Measurements from ENCODE around the gene ATP11C. TPM values are rescaled to one million over a fixed set of nuclear protein-coding genes. Genes with fewer than 3 reads are reported as not detected.
A peak's percentile ranks its signal among the peaks of the same experiment; 100 is the strongest.

Gene ATP11C
- total RNA-seq, 2 experiments from 2014 or later = 15.2 to 18.2 TPM

DNA sequence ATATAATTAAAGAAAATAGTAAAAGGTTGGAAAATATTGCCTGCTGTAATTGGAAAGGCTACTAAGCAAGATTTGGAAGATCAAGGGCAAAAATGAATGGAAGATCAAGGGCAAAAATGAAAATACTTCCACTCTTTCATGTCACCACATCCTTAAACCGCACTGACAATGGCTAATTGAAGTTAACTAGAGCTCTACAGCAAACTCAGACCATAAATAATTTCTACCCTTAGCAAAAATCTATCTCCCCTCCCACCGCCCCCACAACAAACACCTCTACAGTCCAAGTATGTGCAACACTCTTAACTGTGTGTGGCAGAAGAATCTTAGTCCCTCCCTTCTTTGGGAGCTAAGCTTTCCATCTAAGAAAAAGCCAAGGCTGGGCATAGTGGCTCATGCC is 27.1 kb downstream of the ATP11C start:
- Histone ChIP-seq H3K36me3 (ENCODE audit: insufficient read depth, low read length) (no peaks in the 10 kb centered on the region), H3K4me3 (ENCODE audit: low read length) (no peak overlapping the region), H3K27me3 (ENCODE audit: control insufficient read depth in 1 of 2, insufficient read depth in 2 of 2, low read length in 2 of 2) (no peaks in the 10 kb centered on the region), H3K9me3 (ENCODE audit: control insufficient read depth in 1 of 2, insufficient read depth in 1 of 2, low read length in 2 of 2) (no peaks in the 10 kb centered on the region), H3K27ac (ENCODE audit: low read depth in 1 of 2, low read length in 2 of 2) (no peak overlapping the region), H3K4me1 (ENCODE audit: insufficient read depth, low read length) (no peaks in the 10 kb centered on the region)
- Mint-ChIP-seq H3K27ac (no peak overlapping the region), H3K4me3 (no peak overlapping the region), H3K36me3 (ENCODE audit: low read depth) (peaks cover 5% of the 10 kb centered on the region), H3K4me1 (ENCODE audit: low read depth) (peaks cover 40% of the 10 kb centered on the region), H3K9me3 (no peaks in the 10 kb centered on the region), H3K27me3 (no peaks in the 10 kb centered on the region)
- TF ChIP-seq CTCF (IDR thresholded peaks at IDR 0.05) = no peak
- intact Hi-C loops (cut with DNase I, micrococcal nuclease) = no loop called here
- ATAC-seq (ENCODE audit: poor library complexity) (no peak), DNase-seq (peak in 1 of 14 experiments; percentile 1)
- ChIA-PET CTCF (no interaction called here), POLR2A (no interaction called here)

DNA sequence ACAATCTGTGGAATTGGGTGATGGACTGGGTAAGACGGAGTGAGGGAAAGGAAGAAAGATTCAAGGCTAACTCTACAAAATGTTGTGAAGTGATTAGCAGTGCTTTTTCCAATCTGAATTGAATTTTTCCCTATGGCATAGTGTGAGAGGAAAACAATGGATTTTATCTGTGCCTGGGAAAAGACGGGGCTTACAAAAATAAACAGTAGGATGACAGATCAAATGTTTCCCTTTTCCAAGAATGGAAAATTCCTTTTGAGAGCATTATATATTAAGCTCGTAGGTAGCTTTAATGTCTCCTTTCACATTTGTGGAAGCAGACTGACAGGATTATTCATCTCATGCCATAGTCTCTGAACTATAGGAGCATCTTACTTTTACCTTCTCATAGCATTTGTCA is 27.8 kb downstream of the ATP11C start:
- no peaks in the 10 kb centered on the region for H3K9me3 ChIP-seq (ENCODE audit: control insufficient read depth in 1 of 2, insufficient read depth in 1 of 2, low read length in 2 of 2)
- Mint-ChIP-seq H3K4me1 (ENCODE audit: low read depth) (peaks cover 39% of the 10 kb centered on the region), H3K4me3 (no peak overlapping the region), H3K27ac (no peak overlapping the region), H3K27me3 (no peaks in the 10 kb centered on the region), H3K36me3 (ENCODE audit: low read depth) (peaks cover 5% of the 10 kb centered on the region), H3K9me3 (no peaks in the 10 kb centered on the region)
- no peak overlapping the region for H3K27ac ChIP-seq (ENCODE audit: low read depth in 1 of 2, low read length in 2 of 2)
- no peak for DNase-seq
- CTCF ChIA-PET = no interaction called here
- H3K4me1 ChIP-seq (ENCODE audit: insufficient read depth, low read length) = no peaks in the 10 kb centered on the region
- no peak for TF ChIP-seq CTCF (IDR thresholded peaks at IDR 0.05)
- intact Hi-C loops (cut with DNase I, micrococcal nuclease) = no loop called here
- POLR2A ChIA-PET = no interaction called here
- H3K36me3 ChIP-seq (ENCODE audit: insufficient read depth, low read length) = no peaks in the 10 kb centered on the region
- H3K4me3 ChIP-seq (ENCODE audit: low read length) = no peak overlapping the region
- H3K27me3 ChIP-seq (ENCODE audit: control insufficient read depth in 1 of 2, insufficient read depth in 2 of 2, low read length in 2 of 2) = no peaks in the 10 kb centered on the region
- no peak for ATAC-seq (ENCODE audit: poor library complexity)

- Mint-ChIP-seq H3K27ac (no peak overlapping the region), H3K27me3 (no peaks in the 10 kb centered on the region), H3K4me3 (no peak overlapping the region), H3K9me3 (no peaks in the 10 kb centered on the region), H3K36me3 (ENCODE audit: low read depth) (peaks cover 5% of the 10 kb centered on the region), H3K4me1 (ENCODE audit: low read depth) (peaks cover 31% of the 10 kb centered on the region)
- H3K9me3 ChIP-seq (ENCODE audit: control insufficient read depth in 1 of 2, insufficient read depth in 1 of 2, low read length in 2 of 2) = no peaks in the 10 kb centered on the region
- H3K27ac ChIP-seq (ENCODE audit: low read depth in 1 of 2, low read length in 2 of 2) = no peak overlapping the region
- intact Hi-C loops (cut with DNase I, micrococcal nuclease) = no loop called here
- CTCF ChIA-PET = no interaction called here
- POLR2A ChIA-PET = no interaction called here
- no peak for TF ChIP-seq CTCF (IDR thresholded peaks at IDR 0.05)
- no peak overlapping the region for H3K4me3 ChIP-seq (ENCODE audit: low read length)
- DNase-seq = no peak
- H3K36me3 ChIP-seq (ENCODE audit: insufficient read depth, low read length) = no peaks in the 10 kb centered on the region
- H3K27me3 ChIP-seq (ENCODE audit: control insufficient read depth in 1 of 2, insufficient read depth in 2 of 2, low read length in 2 of 2) = no peaks in the 10 kb centered on the region
- no peaks in the 10 kb centered on the region for H3K4me1 ChIP-seq (ENCODE audit: insufficient read depth, low read length)
- no peak for ATAC-seq (ENCODE audit: poor library complexity)
Measured at GRCh38 chrX:139903210-139903609, 29.6 kb downstream of the ATP11C start.
